ENCODE data around the gene GNG7.
A peak's percentile ranks its signal among the peaks of the same experiment; 100 is the strongest.
"Not testable (repeated sequence)": the region's sequence is repeated elsewhere in the genome, so short reads cannot be mapped to it uniquely, and the experiment has no call there.

The GNG7 gene

GRCh38 chr19:2529473-2529918 is 173.0 kb downstream of the GNG7 start:
- DNase-seq: peak; percentile 97

- peak; percentile 81 for DNase-seq
Observed at GRCh38 chr19:2528675-2529101, 173.8 kb downstream of the GNG7 start.

- no peak for DNase-seq
Observed at GRCh38 chr19:2527686-2528085, 174.8 kb downstream of the GNG7 start.

GRCh38 chr19:2527171-2527570 is 175.3 kb downstream of the GNG7 start:
- DNase-seq: no peak

GRCh38 chr19:2524840-2525723 is 177.4 kb downstream of the GNG7 start:
- peak; percentile 96 for DNase-seq

- DNase-seq: no peak
Observed at GRCh38 chr19:2524361-2524839, 178.1 kb downstream of the GNG7 start.

- peak; percentile 85 for DNase-seq
Observed at GRCh38 chr19:2523630-2524311, 178.7 kb downstream of the GNG7 start.

GRCh38 chr19:2519482-2519881 is 183.0 kb downstream of the GNG7 start:
- DNase-seq: no peak

GRCh38 chr19:2518856-2519255 is 183.6 kb downstream of the GNG7 start:
- DNase-seq: not testable (repeated sequence)

- DNase-seq: peak; percentile 96
Observed at GRCh38 chr19:2517881-2518601, 184.5 kb downstream of the GNG7 start.

GRCh38 chr19:2516727-2517126 is 185.8 kb downstream of the GNG7 start:
- DNase-seq: no peak

- DNase-seq: no peak
Observed at GRCh38 chr19:2514981-2515518, 187.4 kb downstream of the GNG7 start.

- no peak for DNase-seq
Observed at GRCh38 chr19:2512523-2513431, 189.7 kb downstream of the GNG7 start.

GRCh38 chr19:2511991-2512390 is 190.5 kb downstream of the GNG7 start:
- no peak for DNase-seq

- no peak for DNase-seq
Observed at GRCh38 chr19:2511570-2511969, 190.9 kb downstream of the GNG7 start.

- no peak for DNase-seq
Observed at GRCh38 chr19:2509096-2509495, 193.4 kb downstream of the GNG7 start.

GRCh38 chr19:2507109-2507508 is 195.4 kb downstream of the GNG7 start:
- DNase-seq: no peak

GRCh38 chr19:2506656-2507055 is 195.8 kb downstream of the GNG7 start:
- DNase-seq: not testable (repeated sequence)

- DNase-seq: peak; percentile 94
Observed at GRCh38 chr19:2503521-2504109, 198.9 kb downstream of the GNG7 start.

- no peak for DNase-seq
Observed at GRCh38 chr19:2500841-2501261, 201.6 kb downstream of the GNG7 start.

GRCh38 chr19:2500156-2500555 is 202.3 kb downstream of the GNG7 start:
- DNase-seq: no peak
